Measurements from ENCODE around the gene CCDC73. TPM values are rescaled to one million over a fixed set of nuclear protein-coding genes. Genes with fewer than 3 reads are reported as not detected.

The CCDC73 gene
- total and polyA plus RNA-seq, 4 donors: 0.02 to 0.50 (median 0.33) TPM

DNA sequence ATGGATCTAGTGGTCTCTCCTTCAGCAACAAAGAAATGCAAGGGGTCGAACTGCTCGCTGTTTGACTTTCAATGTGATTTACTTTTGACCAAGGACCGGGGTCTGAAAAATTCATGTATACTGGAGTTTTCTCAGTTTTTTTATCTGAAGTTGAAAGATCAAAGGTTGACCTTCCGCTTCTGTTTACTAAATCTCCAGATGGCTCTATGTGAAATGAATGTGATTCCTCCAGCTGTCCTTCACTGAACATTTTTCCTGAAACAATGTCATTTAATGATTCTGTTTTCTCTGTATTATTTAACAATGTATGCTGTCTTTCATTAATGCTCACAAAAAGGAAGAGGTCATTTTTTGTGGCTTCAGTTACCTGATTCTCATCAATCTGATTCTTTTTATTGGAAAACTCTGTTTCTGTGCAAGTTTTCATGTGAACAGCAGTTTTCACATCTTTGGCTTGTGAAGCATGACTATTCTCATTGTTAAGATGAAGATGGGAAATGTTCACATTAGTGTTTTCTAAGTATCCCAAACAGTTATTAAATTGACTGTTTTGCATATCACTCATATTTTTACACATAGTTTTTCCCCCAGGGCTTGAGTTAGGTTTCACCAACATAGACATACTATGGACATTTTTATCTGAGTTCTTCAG is 180.8 kb downstream of the CCDC73 start:
- H3K36me3 ChIP-seq (ENCODE audit: control insufficient read depth in 4 of 4, insufficient read depth in 3 of 4, low read depth in 1 of 4, low read length in 3 of 4): peaks cover 0 to 4% (median 0%) of the 10 kb centered on the region in 4 donors
- peaks cover 0 to 6% (median 0%) of the 10 kb centered on the region in 4 donors for H3K4me1 ChIP-seq (ENCODE audit: control insufficient read depth in 4 of 4, insufficient read depth in 4 of 4, low read length in 3 of 4)
- no peak overlapping the region for H3K4me3 ChIP-seq (ENCODE audit: low read depth in 1 of 3, low read length in 3 of 3)
- H3K27ac ChIP-seq (ENCODE audit: low read depth in 1 of 2, low read length in 2 of 2): no peak overlapping the region
- H3K9ac ChIP-seq (ENCODE audit: low read depth in 1 of 2, low read length in 2 of 2): no peak overlapping the region
- no peaks in the 10 kb centered on the region for H3K27me3 ChIP-seq (ENCODE audit: control insufficient read depth in 4 of 4, insufficient read depth in 4 of 4, low read length in 3 of 4)
- TF ChIP-seq FOXA1 (IDR thresholded peaks at IDR 0.05) (no peak), NR2F2 (IDR thresholded peaks at IDR 0.05) (no peak), EGR1 (IDR thresholded peaks at IDR 0.05; ENCODE audit: low read depth in 2 of 2) (no peak), FOXA2 (IDR thresholded peaks at IDR 0.05) (no peak), HNF4G (IDR thresholded peaks at IDR 0.05) (no peak), SP1 (IDR thresholded peaks at IDR 0.05) (no peak), GABPA (IDR thresholded peaks at IDR 0.05 in 1 of 2, conservative IDR thresholded peaks at IDR 0.05 in 1 of 2) (no peak), YY1 (IDR thresholded peaks at IDR 0.05) (no peak), JUND (IDR thresholded peaks at IDR 0.05) (no peak), RAD21 (IDR thresholded peaks at IDR 0.05) (no peak), TAF1 (conservative IDR thresholded peaks at IDR 0.05) (no peak), HNF4A (conservative IDR thresholded peaks at IDR 0.05) (no peak), RXRA (IDR thresholded peaks at IDR 0.05) (no peak)
- TF ChIP-seq, protein P1, sequence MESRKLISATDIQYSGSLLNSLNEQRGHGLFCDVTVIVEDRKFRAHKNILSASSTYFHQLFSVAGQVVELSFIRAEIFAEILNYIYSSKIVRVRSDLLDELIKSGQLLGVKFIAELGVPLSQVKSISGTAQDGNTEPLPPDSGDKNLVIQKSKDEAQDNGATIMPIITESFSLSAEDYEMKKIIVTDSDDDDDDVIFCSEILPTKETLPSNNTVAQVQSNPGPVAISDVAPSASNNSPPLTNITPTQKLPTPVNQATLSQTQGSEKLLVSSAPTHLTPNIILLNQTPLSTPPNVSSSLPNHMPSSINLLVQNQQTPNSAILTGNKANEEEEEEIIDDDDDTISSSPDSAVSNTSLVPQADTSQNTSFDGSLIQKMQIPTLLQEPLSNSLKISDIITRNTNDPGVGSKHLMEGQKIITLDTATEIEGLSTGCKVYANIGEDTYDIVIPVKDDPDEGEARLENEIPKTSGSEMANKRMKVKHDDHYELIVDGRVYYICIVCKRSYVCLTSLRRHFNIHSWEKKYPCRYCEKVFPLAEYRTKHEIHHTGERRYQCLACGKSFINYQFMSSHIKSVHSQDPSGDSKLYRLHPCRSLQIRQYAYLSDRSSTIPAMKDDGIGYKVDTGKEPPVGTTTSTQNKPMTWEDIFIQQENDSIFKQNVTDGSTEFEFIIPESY (IDR thresholded peaks at IDR 0.05): no peak
- TF ChIP-seq, protein P2, sequence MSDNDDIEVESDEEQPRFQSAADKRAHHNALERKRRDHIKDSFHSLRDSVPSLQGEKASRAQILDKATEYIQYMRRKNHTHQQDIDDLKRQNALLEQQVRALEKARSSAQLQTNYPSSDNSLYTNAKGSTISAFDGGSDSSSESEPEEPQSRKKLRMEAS (IDR thresholded peaks at IDR 0.05): no peak
- TF ChIP-seq, protein P3, sequence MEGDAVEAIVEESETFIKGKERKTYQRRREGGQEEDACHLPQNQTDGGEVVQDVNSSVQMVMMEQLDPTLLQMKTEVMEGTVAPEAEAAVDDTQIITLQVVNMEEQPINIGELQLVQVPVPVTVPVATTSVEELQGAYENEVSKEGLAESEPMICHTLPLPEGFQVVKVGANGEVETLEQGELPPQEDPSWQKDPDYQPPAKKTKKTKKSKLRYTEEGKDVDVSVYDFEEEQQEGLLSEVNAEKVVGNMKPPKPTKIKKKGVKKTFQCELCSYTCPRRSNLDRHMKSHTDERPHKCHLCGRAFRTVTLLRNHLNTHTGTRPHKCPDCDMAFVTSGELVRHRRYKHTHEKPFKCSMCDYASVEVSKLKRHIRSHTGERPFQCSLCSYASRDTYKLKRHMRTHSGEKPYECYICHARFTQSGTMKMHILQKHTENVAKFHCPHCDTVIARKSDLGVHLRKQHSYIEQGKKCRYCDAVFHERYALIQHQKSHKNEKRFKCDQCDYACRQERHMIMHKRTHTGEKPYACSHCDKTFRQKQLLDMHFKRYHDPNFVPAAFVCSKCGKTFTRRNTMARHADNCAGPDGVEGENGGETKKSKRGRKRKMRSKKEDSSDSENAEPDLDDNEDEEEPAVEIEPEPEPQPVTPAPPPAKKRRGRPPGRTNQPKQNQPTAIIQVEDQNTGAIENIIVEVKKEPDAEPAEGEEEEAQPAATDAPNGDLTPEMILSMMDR (IDR thresholded peaks at IDR 0.05; ENCODE audit: low read depth, low read length, missing input control): no peak
- TF ChIP-seq, protein P4, sequence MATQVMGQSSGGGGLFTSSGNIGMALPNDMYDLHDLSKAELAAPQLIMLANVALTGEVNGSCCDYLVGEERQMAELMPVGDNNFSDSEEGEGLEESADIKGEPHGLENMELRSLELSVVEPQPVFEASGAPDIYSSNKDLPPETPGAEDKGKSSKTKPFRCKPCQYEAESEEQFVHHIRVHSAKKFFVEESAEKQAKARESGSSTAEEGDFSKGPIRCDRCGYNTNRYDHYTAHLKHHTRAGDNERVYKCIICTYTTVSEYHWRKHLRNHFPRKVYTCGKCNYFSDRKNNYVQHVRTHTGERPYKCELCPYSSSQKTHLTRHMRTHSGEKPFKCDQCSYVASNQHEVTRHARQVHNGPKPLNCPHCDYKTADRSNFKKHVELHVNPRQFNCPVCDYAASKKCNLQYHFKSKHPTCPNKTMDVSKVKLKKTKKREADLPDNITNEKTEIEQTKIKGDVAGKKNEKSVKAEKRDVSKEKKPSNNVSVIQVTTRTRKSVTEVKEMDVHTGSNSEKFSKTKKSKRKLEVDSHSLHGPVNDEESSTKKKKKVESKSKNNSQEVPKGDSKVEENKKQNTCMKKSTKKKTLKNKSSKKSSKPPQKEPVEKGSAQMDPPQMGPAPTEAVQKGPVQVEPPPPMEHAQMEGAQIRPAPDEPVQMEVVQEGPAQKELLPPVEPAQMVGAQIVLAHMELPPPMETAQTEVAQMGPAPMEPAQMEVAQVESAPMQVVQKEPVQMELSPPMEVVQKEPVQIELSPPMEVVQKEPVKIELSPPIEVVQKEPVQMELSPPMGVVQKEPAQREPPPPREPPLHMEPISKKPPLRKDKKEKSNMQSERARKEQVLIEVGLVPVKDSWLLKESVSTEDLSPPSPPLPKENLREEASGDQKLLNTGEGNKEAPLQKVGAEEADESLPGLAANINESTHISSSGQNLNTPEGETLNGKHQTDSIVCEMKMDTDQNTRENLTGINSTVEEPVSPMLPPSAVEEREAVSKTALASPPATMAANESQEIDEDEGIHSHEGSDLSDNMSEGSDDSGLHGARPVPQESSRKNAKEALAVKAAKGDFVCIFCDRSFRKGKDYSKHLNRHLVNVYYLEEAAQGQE (IDR thresholded peaks at IDR 0.05): no peak
- TF ChIP-seq, protein P5, sequence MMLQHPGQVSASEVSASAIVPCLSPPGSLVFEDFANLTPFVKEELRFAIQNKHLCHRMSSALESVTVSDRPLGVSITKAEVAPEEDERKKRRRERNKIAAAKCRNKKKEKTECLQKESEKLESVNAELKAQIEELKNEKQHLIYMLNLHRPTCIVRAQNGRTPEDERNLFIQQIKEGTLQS (IDR thresholded peaks at IDR 0.05): no peak
- no peaks in the 10 kb centered on the region for H3K9me3 ChIP-seq (ENCODE audit: control insufficient read depth in 4 of 4, low read length in 3 of 4)
- DNase-seq (ENCODE audit: low spot score): no peak
- 42% methylated on average over 4 of the region's 4 CpGs for WGBS
